ENCODE data around the gene SERTAD3.
"Not testable (repeated sequence)": the region's sequence is repeated elsewhere in the genome, so short reads cannot be mapped to it uniquely, and the experiment has no call there.

SERTAD3 gene

GRCh38 chr19:40410030-40410389 lies 34.1 kb downstream of the SERTAD3 start:
- in situ Hi-C loops (cut with HindIII; ENCODE audit: low sequenced_read_pairs) = no loop called here
- no peak for TF ChIP-seq CTCF (IDR thresholded peaks at IDR 0.05; ENCODE audit: low read depth, low read length)
- no peak overlapping the region for H3K4me3 ChIP-seq (ENCODE audit: low read depth, low read length)
- DNase-seq (ENCODE audit: low read depth, low spot score) = no peak

DNA sequence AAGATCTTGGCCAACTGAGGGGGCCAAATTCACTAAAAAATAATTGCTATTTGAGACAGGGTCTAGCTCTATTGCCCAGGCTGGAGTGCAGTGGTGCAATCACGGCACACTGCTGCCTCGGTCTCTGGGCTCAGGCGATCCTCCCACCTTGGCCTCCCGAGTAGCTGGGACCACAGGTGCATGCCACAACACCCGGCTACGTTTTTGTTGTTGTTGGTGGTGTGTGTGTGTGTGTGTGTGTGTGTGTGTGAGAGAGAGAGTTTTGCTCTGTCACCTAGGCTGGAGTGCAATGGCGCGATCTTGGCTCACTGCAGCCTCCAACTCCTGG lies 35.6 kb downstream of the SERTAD3 start:
- in situ Hi-C loops (cut with HindIII; ENCODE audit: low sequenced_read_pairs); H3K4me3 ChIP-seq (ENCODE audit: low read depth, low read length); DNase-seq (ENCODE audit: low read depth, low spot score): not testable (repeated sequence)

GRCh38 chr19:40407714-40408597 lies 36.2 kb downstream of the SERTAD3 start:
- in situ Hi-C loops (cut with HindIII; ENCODE audit: low sequenced_read_pairs) = no loop called here
- TF ChIP-seq CTCF (IDR thresholded peaks at IDR 0.05; ENCODE audit: low read depth, low read length) = no peak
- no peak overlapping the region for H3K4me3 ChIP-seq (ENCODE audit: low read depth, low read length)
- no peak for DNase-seq (ENCODE audit: low read depth, low spot score)

- in situ Hi-C loops (cut with HindIII; ENCODE audit: low sequenced_read_pairs) = no loop called here
- DNase-seq (ENCODE audit: low read depth, low spot score) = peak; percentile 88
- H3K4me3 ChIP-seq (ENCODE audit: low read depth, low read length) = peak overlapping the region; percentile 53
- no peak for TF ChIP-seq CTCF (IDR thresholded peaks at IDR 0.05; ENCODE audit: low read depth, low read length)
Observed at GRCh38 chr19:40403262-40403984, 40.7 kb downstream of the SERTAD3 start.

- DNase-seq (ENCODE audit: low read depth, low spot score) = no peak
- H3K4me3 ChIP-seq (ENCODE audit: low read depth, low read length) = no peak overlapping the region
- in situ Hi-C loops (cut with HindIII; ENCODE audit: low sequenced_read_pairs) = no loop called here
- TF ChIP-seq CTCF (IDR thresholded peaks at IDR 0.05; ENCODE audit: low read depth, low read length) = no peak
Observed at GRCh38 chr19:40400559-40400958, 43.6 kb downstream of the SERTAD3 start.

- TF ChIP-seq CTCF (IDR thresholded peaks at IDR 0.05; ENCODE audit: low read depth, low read length) = no peak
- in situ Hi-C loops (cut with HindIII; ENCODE audit: low sequenced_read_pairs) = no loop called here
- no peak overlapping the region for H3K4me3 ChIP-seq (ENCODE audit: low read depth, low read length)
- DNase-seq (ENCODE audit: low read depth, low spot score) = peak; percentile 36
Observed at GRCh38 chr19:40398417-40399131, 45.6 kb downstream of the SERTAD3 start.

DNA sequence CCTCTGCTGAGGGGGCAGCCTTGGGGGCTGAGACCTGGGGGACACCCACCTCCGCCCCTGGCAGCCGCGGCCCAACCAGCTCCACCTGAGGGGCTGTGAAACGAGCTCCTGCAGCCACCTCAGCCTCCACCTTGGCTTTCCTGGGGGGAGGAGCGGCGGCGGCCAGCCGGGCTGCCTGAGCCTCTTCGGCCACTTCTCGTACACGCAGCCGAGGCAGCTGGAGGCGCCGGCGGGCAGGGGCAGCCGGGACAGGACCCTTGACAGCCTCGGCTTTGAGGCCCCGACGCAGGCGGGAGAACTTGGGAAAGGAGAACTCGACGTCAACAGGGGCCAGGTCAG lies 46.6 kb downstream of the SERTAD3 start:
- in situ Hi-C loops (cut with HindIII; ENCODE audit: low sequenced_read_pairs) = no loop called here
- TF ChIP-seq CTCF (IDR thresholded peaks at IDR 0.05; ENCODE audit: low read depth, low read length) = no peak

More for the DNA sequence above, 46.6 kb downstream of the SERTAD3 start:
- DNase-seq (ENCODE audit: low read depth, low spot score) = no peak
- H3K4me3 ChIP-seq (ENCODE audit: low read depth, low read length) = no peak overlapping the region

Data from astrocyte of the spinal cord (primary cell).